ENCODE measurements around the gene UBAP1L.
"Not testable (repeated sequence)": the region's sequence is repeated elsewhere in the genome, so short reads cannot be mapped to it uniquely, and the experiment has no call there.

The UBAP1L gene

GRCh38 chr15:65085207-65085753 lies 29.7 kb downstream of the UBAP1L start:
- no peak for DNase-seq (ENCODE audit: low read depth in 2 of 2, low spot score in 1 of 2)

- no peak for DNase-seq (ENCODE audit: low read depth in 2 of 2, low spot score in 1 of 2)
Observed at GRCh38 chr15:65084500-65085206, 30.3 kb downstream of the UBAP1L start.

- DNase-seq (ENCODE audit: low read depth in 2 of 2, low spot score in 1 of 2) = no peak
Observed at GRCh38 chr15:65083262-65083701, 31.7 kb downstream of the UBAP1L start.

GRCh38 chr15:65082303-65082953 lies 32.6 kb downstream of the UBAP1L start:
- DNase-seq (ENCODE audit: low read depth in 2 of 2, low spot score in 1 of 2) = no peak

GRCh38 chr15:65081758-65082157 lies 33.2 kb downstream of the UBAP1L start:
- no peak for DNase-seq (ENCODE audit: low read depth in 2 of 2, low spot score in 1 of 2)

GRCh38 chr15:65081270-65081669 lies 33.7 kb downstream of the UBAP1L start:
- no peak for DNase-seq (ENCODE audit: low read depth in 2 of 2, low spot score in 1 of 2)

- no peak for DNase-seq (ENCODE audit: low read depth in 2 of 2, low spot score in 1 of 2)
Observed at GRCh38 chr15:65079580-65079979, 35.4 kb downstream of the UBAP1L start.

GRCh38 chr15:65077981-65078352 lies 37.0 kb downstream of the UBAP1L start:
- DNase-seq (ENCODE audit: low read depth in 2 of 2, low spot score in 1 of 2) = peak in 1 of 2 donors; percentile 12

GRCh38 chr15:65077291-65077980 lies 37.6 kb downstream of the UBAP1L start:
- DNase-seq (ENCODE audit: low read depth in 2 of 2, low spot score in 1 of 2) = no peak

- DNase-seq (ENCODE audit: low read depth in 2 of 2, low spot score in 1 of 2) = no peak
Observed at GRCh38 chr15:65076486-65077290, 38.3 kb downstream of the UBAP1L start, which contains the start of gene KBTBD13. KBTBD13 (plus strand) TSS chr15:65076746; CDS start chr15:65076816, 70 bp downstream.

- DNase-seq (ENCODE audit: low read depth in 2 of 2, low spot score in 1 of 2) = not testable (repeated sequence)
Observed at GRCh38 chr15:65075607-65076395, 39.2 kb downstream of the UBAP1L start.

- DNase-seq (ENCODE audit: low read depth in 2 of 2, low spot score in 1 of 2) = not testable (repeated sequence)
Observed at GRCh38 chr15:65074946-65075345, 40.1 kb downstream of the UBAP1L start.

GRCh38 chr15:65072617-65073016 lies 42.4 kb downstream of the UBAP1L start:
- no peak for DNase-seq (ENCODE audit: low read depth in 2 of 2, low spot score in 1 of 2)

- no peak for DNase-seq (ENCODE audit: low read depth in 2 of 2, low spot score in 1 of 2)
Observed at GRCh38 chr15:65072027-65072426, 43.0 kb downstream of the UBAP1L start.

- no peak for DNase-seq (ENCODE audit: low read depth in 2 of 2, low spot score in 1 of 2)
Observed at GRCh38 chr15:65071381-65071811, 43.6 kb downstream of the UBAP1L start.

GRCh38 chr15:65069779-65070546 lies 45.0 kb downstream of the UBAP1L start:
- DNase-seq (ENCODE audit: low read depth in 2 of 2, low spot score in 1 of 2) = no peak

GRCh38 chr15:65069179-65069578 lies 45.8 kb downstream of the UBAP1L start:
- DNase-seq (ENCODE audit: low read depth in 2 of 2, low spot score in 1 of 2) = no peak

GRCh38 chr15:65068403-65068788 lies 46.6 kb downstream of the UBAP1L start:
- DNase-seq (ENCODE audit: low read depth in 2 of 2, low spot score in 1 of 2) = no peak

- DNase-seq (ENCODE audit: low read depth in 2 of 2, low spot score in 1 of 2) = no peak
Observed at GRCh38 chr15:65067645-65068402, 47.2 kb downstream of the UBAP1L start, which contains the start of gene RASL12. RASL12 (minus strand) TSS chr15:65067991; CDS start chr15:65067835, 156 bp downstream.

Data from stimulated activated CD8-positive, alpha-beta memory T cell treated with anti-CD3 and anti-CD28 coated beads, Interleukin-4, amount 100 ng/mL, for 1 hour (primary cell).